Esophagus muscularis mucosa (tissue), 3 donors: ENCODE data around the gene BRINP1.

Source experiments
- CTCF ChIP-seq, 3 experiments: fragments of 200-600 bp in 2 of 3; fragments of 450-650 bp in 1 of 3; sonication (generic) in 2 of 3; IDR thresholded peaks; one replicate each; pipeline ENCODE4 v1.5.1; 2017 to 2019; ENCODE audit warnings: antibody characterized with exemption in 3 of 3, mild to moderate bottlenecking in 2 of 3, moderate library complexity in 1 of 3
- POLR2A ChIP-seq: fragments of 450-650 bp; IDR thresholded peaks from one replicate; pipeline ENCODE4 v1.6.1; 2017; ENCODE audit warnings: antibody characterized with exemption, moderate library complexity, mild to moderate bottlenecking, low read depth

GRCh38 chr9:119272500-119273211 lies 96.6 kb downstream of the BRINP1 start:
- TF ChIP-seq CTCF (IDR thresholded peaks at IDR 0.05) = no peak
- no peak for TF ChIP-seq POLR2A
